Heart left ventricle (tissue), 16 donors: Measurements from ENCODE around the gene TRAPPC3. TPM values are rescaled to one million over a fixed set of nuclear protein-coding genes. Genes with fewer than 3 reads are reported as not detected.

ENCODE experiments used
- ATAC-seq, 4 donors: fragments of 200-7000 bp; cut with Tn5 transposase; one replicate each; pipeline ENCODE4 v1.9.1; 2020 to 2022; ENCODE audit warnings: moderate library complexity in 4 of 4, mild to moderate bottlenecking in 3 of 4, moderate number of reproducible peaks in 1 of 4
- DNase-seq, 5 donors: peaks; one replicate each; pipeline ENCODE4 v3.0.0-alpha.2; 2020
- H3K27ac ChIP-seq, 12 donors: fragments of 200-600 bp; sonication (generic) in 4 of 12; one replicate each; pipeline versions ENCODE4 v1.5.0 to v1.8.0; 2016 to 2022; ENCODE audit warnings: mild to moderate bottlenecking in 2 of 12
- H3K27me3 ChIP-seq, 9 donors: fragments of 200-600 bp; sonication (generic) in 2 of 9; one replicate each; pipeline versions ENCODE4 v1.5.1 to v1.8.0; 2016 to 2022; ENCODE audit warnings: mild to moderate bottlenecking in 3 of 9
- H3K36me3 ChIP-seq, 9 donors: fragments of 200-600 bp; sonication (generic) in 2 of 9; one replicate each; pipeline versions ENCODE4 v1.5.0 to v1.8.0; 2018 to 2022; ENCODE audit warnings: mild to moderate bottlenecking in 2 of 9
- H3K4me1 ChIP-seq, 12 donors: fragments of 200-600 bp; sonication (generic) in 4 of 12; one replicate each; pipeline versions ENCODE4 v1.5.0 to v1.8.0; 2016 to 2022; ENCODE audit warnings: mild to moderate bottlenecking in 3 of 12
- H3K4me3 ChIP-seq, 12 donors: fragments of 200-600 bp; sonication (generic) in 4 of 12; one replicate each; pipeline versions ENCODE4 v1.5.0 to v1.8.0; 2017 to 2022; ENCODE audit warnings: mild to moderate bottlenecking in 9 of 12, moderate library complexity in 4 of 12
- H3K9me3 ChIP-seq, 12 donors: fragments of 200-600 bp; sonication (generic) in 4 of 12; one replicate each; pipeline versions ENCODE4 v1.5.0 to v1.8.0; 2016 to 2022; ENCODE audit warnings: mild to moderate bottlenecking in 1 of 12
- CTCF ChIP-seq, 12 donors: fragments of 200-600 bp; sonication (generic) in 4 of 12; IDR thresholded peaks; one replicate each; pipeline versions ENCODE4 v1.5.0 to v1.8.0; 2018 to 2022; ENCODE audit warnings: antibody characterized with exemption in 12 of 12, mild to moderate bottlenecking in 5 of 12
- POLR2A ChIP-seq, 2 donors: fragments of 450-650 bp; IDR thresholded peaks; one replicate each; pipeline ENCODE4 v1.6.1; 2017; ENCODE audit warnings: antibody characterized with exemption in 2 of 2, mild to moderate bottlenecking in 2 of 2, moderate library complexity in 2 of 2
- WGBS, 4 donors: extraction: QIAGEN DNeasy Blood & Tissue Kit in 2 of 4; methylation state at CpG; one replicate each; pipeline versions ENCODE4 v1.1.5 to v1.1.7; 2013 to 2018; 5-methylcytosine and 5-hydroxymethylcytosine counted together
- intact Hi-C, 10 donors: fragments of 100-400 bp; cut with DNase I; formaldehyde crosslinking; loops; one replicate each; pipeline versions ENCODE4 v1.11.1 to v1.14.2; 2022
- polyA plus RNA-seq, 2 donors: library from polyadenylated mRNA; stranded (reverse); fragments of 200-250 nt; gene quantifications; one replicate each; pipeline ENCODE4 v1.2.3, GENCODE V29; 2013
- total RNA-seq, 9 donors: library from RNA; depleted of rRNA in 2 of 9; stranded (reverse); fragments of >200 nt in 2 of 9; fragmentation: NEBNext Ultra II Directional in 3 of 9; extraction: Animal tissue kit (Norgen Biotek cat#: 25700) in 3 of 9; gene quantifications; one replicate each; pipeline versions ENCODE4 v1.1.0 to v1.2.4, GENCODE V29; 2016 to 2023
- donor health status: ischemic (EF 13 %, LVEDD 7.1; RV severe dilation, severe dysfunction).
- donor health status: healthy with polysubstance abuse.
- donor health status: DM: no; HTN: yes; CAD: no.
- donor health status: DM: no; HTN: no; CAD: no.
- donor health status: ischemic (EF 25% LVEDD 6.9; RV normal size, moderate dysfunction).
- donor health status: ischemic (EF 25% LVEDD 5.7; RV mildly dilated, moderate dysfunction).
- donor health status: healthy.
- donor health status: DM: yes; HTN: yes; CAD: no.
- donor health status: ischemic (EF 35%, LVEDD 5.7; RV mildly dilated, moderate dysfunction).
- donor health status: nonischemic (EF 11% LVEDD 7.7; RV severe dilation, severe dysfunction).
- donor health status: DM: yes; HTN: yes; CAD: no.
- donor health status: PGD.
- donor health status: ischemic (EF 29% LVEDD 5.4; RV normal size, mild dysfunction).
- donor health status: nonischemic (EF 23%, LVEDD 6.1; RV moderate dilation, normal function).

TRAPPC3 gene
- total and polyA plus RNA-seq, 11 donors, result 40.8 to 89.6 (median 52.9) TPM

GRCh38 chr1:36164361-36164760 is 15.1 kb upstream of the TRAPPC3 start:
- H3K36me3 ChIP-seq, result peaks cover 0 to 25% (median 9%) of the 10 kb centered on the region in 9 donors
- WGBS, 4 donors, result 79 to 91% (median 85%) methylated on average over 2 of the region's 2 CpGs
- H3K4me1 ChIP-seq, result peaks cover 25 to 100% (median 82%) of the 10 kb centered on the region in 12 donors
- no peak for DNase-seq
- intact Hi-C loops, result no loop called here
- ATAC-seq, result no peak
- H3K27ac ChIP-seq, result peak overlapping the region in 11 of 12 donors; percentile 2 to 100 (median 95)
- TF ChIP-seq CTCF (IDR thresholded peaks at IDR 0.05) (no peak), POLR2A (IDR thresholded peaks at IDR 0.05) (no peak)
- H3K4me3 ChIP-seq, result no peak overlapping the region
- H3K27me3 ChIP-seq, result no peaks in the 10 kb centered on the region
- H3K9me3 ChIP-seq, result no peaks in the 10 kb centered on the region

- intact Hi-C loops, result no loop called here
- ATAC-seq, result no peak
- no peak for TF ChIP-seq CTCF (IDR thresholded peaks at IDR 0.05)
- no peak for TF ChIP-seq POLR2A (IDR thresholded peaks at IDR 0.05)
These were observed 14.1 kb upstream of the TRAPPC3 start for GRCh38 chr1:36163426-36163825.

GRCh38 chr1:36162680-36163239 is 13.5 kb upstream of the TRAPPC3 start:
- H3K4me1 ChIP-seq, result peaks cover 33 to 100% (median 87%) of the 10 kb centered on the region in 12 donors

More at GRCh38 chr1:36163426-36163825, 14.1 kb upstream of the TRAPPC3 start:
- DNase-seq, result no peak
- Histone ChIP-seq H3K4me1 (peaks cover 27 to 100% (median 87%) of the 10 kb centered on the region in 12 donors), H3K36me3 (peaks cover 0 to 24% (median 8%) of the 10 kb centered on the region in 9 donors), H3K4me3 (no peak overlapping the region), H3K27me3 (no peaks in the 10 kb centered on the region), H3K9me3 (no peaks in the 10 kb centered on the region), H3K27ac (peak overlapping the region; percentile 4 to 100 (median 96))

More at GRCh38 chr1:36162680-36163239, 13.5 kb upstream of the TRAPPC3 start:
- intact Hi-C loops, result no loop called here
- no peak for TF ChIP-seq CTCF (IDR thresholded peaks at IDR 0.05)
- no peak for TF ChIP-seq POLR2A (IDR thresholded peaks at IDR 0.05)
- WGBS, 4 donors, result 33 to 46% (median 42%) methylated on average over 1 of the region's 1 CpG
- Histone ChIP-seq H3K4me3 (peak overlapping the region in 1 of 12 donors; percentile 54), H3K9me3 (no peaks in the 10 kb centered on the region), H3K36me3 (peaks cover 0 to 21% (median 4%) of the 10 kb centered on the region in 9 donors), H3K27ac (peak overlapping the region; percentile 79 to 100 (median 96)), H3K27me3 (no peaks in the 10 kb centered on the region)
- ATAC-seq, result peak; percentile 13 to 50 (median 28)
- DNase-seq, result no peak
